ENCODE data around the gene GPR89B.

GPR89B gene

GRCh38 chr1:147892731-147893214 is 35.4 kb upstream of the GPR89B start:
- Histone ChIP-seq H3K36me3 (no peaks in the 10 kb centered on the region), H3K4me3 (ENCODE audit: low read depth in 1 of 2, low read length in 1 of 2) (no peak overlapping the region), H3K4me1 (ENCODE audit: control insufficient read depth in 1 of 2, insufficient read depth in 1 of 2, low read depth in 1 of 2, low read length in 1 of 2) (no peaks in the 10 kb centered on the region), H3K27ac (no peak overlapping the region), H3K9me3 (no peaks in the 10 kb centered on the region), H3K27me3 (peaks cover 7% of the 10 kb centered on the region)
- peak; percentile 83 for TF ChIP-seq CTCF (IDR thresholded peaks at IDR 0.05)

GRCh38 chr1:147895123-147895522 is 33.1 kb upstream of the GPR89B start:
- no peak for TF ChIP-seq CTCF (IDR thresholded peaks at IDR 0.05)

GRCh38 chr1:147897029-147897752 is 31.0 kb upstream of the GPR89B start:
- H3K36me3 ChIP-seq: no peaks in the 10 kb centered on the region
- no peaks in the 10 kb centered on the region for H3K9me3 ChIP-seq
- no peaks in the 10 kb centered on the region for H3K27me3 ChIP-seq
- H3K27ac ChIP-seq: no peak overlapping the region
- H3K4me1 ChIP-seq (ENCODE audit: control insufficient read depth in 1 of 2, insufficient read depth in 1 of 2, low read depth in 1 of 2, low read length in 1 of 2): no peaks in the 10 kb centered on the region
- no peak overlapping the region for H3K4me3 ChIP-seq (ENCODE audit: low read depth in 1 of 2, low read length in 1 of 2)
- TF ChIP-seq CTCF (IDR thresholded peaks at IDR 0.05): no peak

More at GRCh38 chr1:147895123-147895522, 33.1 kb upstream of the GPR89B start:
- no peaks in the 10 kb centered on the region for H3K9me3 ChIP-seq
- peaks cover 6% of the 10 kb centered on the region for H3K27me3 ChIP-seq
- no peak overlapping the region for H3K4me3 ChIP-seq (ENCODE audit: low read depth in 1 of 2, low read length in 1 of 2)
- H3K4me1 ChIP-seq (ENCODE audit: control insufficient read depth in 1 of 2, insufficient read depth in 1 of 2, low read depth in 1 of 2, low read length in 1 of 2): no peaks in the 10 kb centered on the region
- no peak overlapping the region for H3K27ac ChIP-seq
- H3K36me3 ChIP-seq: no peaks in the 10 kb centered on the region

- Histone ChIP-seq H3K4me1 (ENCODE audit: control insufficient read depth in 1 of 2, insufficient read depth in 1 of 2, low read depth in 1 of 2, low read length in 1 of 2) (no peaks in the 10 kb centered on the region), H3K9me3 (no peaks in the 10 kb centered on the region), H3K36me3 (no peaks in the 10 kb centered on the region), H3K27ac (no peak overlapping the region), H3K4me3 (ENCODE audit: low read depth in 1 of 2, low read length in 1 of 2) (no peak overlapping the region), H3K27me3 (no peaks in the 10 kb centered on the region)
- TF ChIP-seq CTCF (IDR thresholded peaks at IDR 0.05): no peak
Observed at GRCh38 chr1:147897789-147898188, 30.4 kb upstream of the GPR89B start.

- Histone ChIP-seq H3K27me3 (no peaks in the 10 kb centered on the region), H3K4me1 (ENCODE audit: control insufficient read depth in 1 of 2, insufficient read depth in 1 of 2, low read depth in 1 of 2, low read length in 1 of 2) (no peaks in the 10 kb centered on the region), H3K36me3 (no peaks in the 10 kb centered on the region), H3K9me3 (no peaks in the 10 kb centered on the region), H3K27ac (no peak within 1 kb of the TSS), H3K4me3 (ENCODE audit: low read depth in 1 of 2, low read length in 1 of 2) (no peak within 1 kb of the TSS)
- no peak for TF ChIP-seq CTCF (IDR thresholded peaks at IDR 0.05)
Observed at GRCh38 chr1:147902253-147902845, 25.9 kb upstream of the GPR89B start, which contains the start of gene GJA8. Gene GJA8 (plus strand): TSS chr1:147902795. CDS start chr1:147907956, 5,161 bp downstream.
